ENCODE data around the gene SCARB1. TPM values are rescaled to one million over a fixed set of nuclear protein-coding genes. Genes with fewer than 3 reads are reported as not detected.
A peak's percentile ranks its signal among the peaks of the same experiment; 100 is the strongest.

Gene SCARB1
- total RNA-seq, 1 experiment from 2014 or later, result 68.3 TPM

DNA sequence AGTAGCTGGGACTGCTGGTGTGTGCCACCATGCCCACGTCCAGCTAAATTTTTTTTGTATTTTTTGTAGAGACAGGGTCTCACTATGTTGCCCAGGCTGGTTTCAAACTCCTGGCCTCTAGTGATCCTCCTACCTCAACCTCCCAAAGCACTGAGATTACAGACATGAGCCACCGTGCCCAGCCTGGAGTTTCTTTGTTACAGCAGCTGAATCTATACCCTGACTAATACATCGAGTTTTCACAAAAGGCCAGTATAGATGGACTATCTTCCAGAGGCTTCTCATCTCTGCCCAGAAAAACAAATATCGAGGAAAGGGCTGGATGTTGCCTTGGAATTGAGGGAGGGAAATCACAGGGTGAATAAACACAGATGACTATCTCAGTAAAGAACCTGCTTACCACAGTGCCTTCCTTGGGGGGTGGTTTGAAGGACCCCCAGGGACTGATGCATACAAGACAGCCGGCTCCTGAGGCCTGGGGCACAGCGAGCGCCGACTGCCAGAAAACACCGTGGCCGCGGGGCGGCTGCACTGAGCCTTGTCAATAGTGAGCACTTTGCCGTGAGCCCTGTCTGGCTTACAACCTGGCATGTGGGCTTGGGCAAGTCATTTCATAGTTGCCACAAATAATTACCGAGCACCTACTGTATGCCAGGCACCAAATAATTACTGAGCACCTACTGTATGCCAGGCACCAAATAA, 111.9 kb downstream of the SCARB1 start:
- no peaks in the 10 kb centered on the region; the same call in none of the 2 replicates for H3K27me3 Mint-ChIP-seq (ENCODE audit: low read depth)
- ATAC-seq, result no peak
- no peak overlapping the region for H3K27ac Mint-ChIP-seq
- POLR2A ChIA-PET, result no interaction called here
- peaks cover 19% of the 10 kb centered on the region for H3K9me3 Mint-ChIP-seq
- peaks cover 20% of the 10 kb centered on the region for H3K36me3 Mint-ChIP-seq
- H3K4me1 Mint-ChIP-seq, result peaks cover 24% of the 10 kb centered on the region
- CTCF ChIA-PET, result interaction anchor here (0.6 to 1.5 kb wide), 14 partner anchors 10 to 372 kb away, joined by 3 to 11 read pairs (median 3); partner anchors contain the start of gene NCOR2
- no peak for DNase-seq (ENCODE audit: low spot score)
- no peak overlapping the region for H3K4me3 Mint-ChIP-seq
- no peak for TF ChIP-seq MYBL2 (CRISPR knock-in tag; IDR thresholded peaks at IDR 0.05)

- Mint-ChIP-seq H3K36me3 (peaks cover 13% of the 10 kb centered on the region), H3K27ac (peak overlapping the region; percentile 38), H3K27me3 (ENCODE audit: low read depth) (no peaks in the 10 kb centered on the region; the same call in none of the 2 replicates), H3K9me3 (peaks cover 12% of the 10 kb centered on the region), H3K4me3 (no peak overlapping the region), H3K4me1 (peaks cover 31% of the 10 kb centered on the region)
- TF ChIP-seq, protein P1, sequence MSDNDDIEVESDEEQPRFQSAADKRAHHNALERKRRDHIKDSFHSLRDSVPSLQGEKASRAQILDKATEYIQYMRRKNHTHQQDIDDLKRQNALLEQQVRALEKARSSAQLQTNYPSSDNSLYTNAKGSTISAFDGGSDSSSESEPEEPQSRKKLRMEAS (CRISPR knock-in tag; IDR thresholded peaks at IDR 0.05), result peak; percentile 14; the same call in 1 of the 2 replicates
- TF ChIP-seq, protein P2, sequence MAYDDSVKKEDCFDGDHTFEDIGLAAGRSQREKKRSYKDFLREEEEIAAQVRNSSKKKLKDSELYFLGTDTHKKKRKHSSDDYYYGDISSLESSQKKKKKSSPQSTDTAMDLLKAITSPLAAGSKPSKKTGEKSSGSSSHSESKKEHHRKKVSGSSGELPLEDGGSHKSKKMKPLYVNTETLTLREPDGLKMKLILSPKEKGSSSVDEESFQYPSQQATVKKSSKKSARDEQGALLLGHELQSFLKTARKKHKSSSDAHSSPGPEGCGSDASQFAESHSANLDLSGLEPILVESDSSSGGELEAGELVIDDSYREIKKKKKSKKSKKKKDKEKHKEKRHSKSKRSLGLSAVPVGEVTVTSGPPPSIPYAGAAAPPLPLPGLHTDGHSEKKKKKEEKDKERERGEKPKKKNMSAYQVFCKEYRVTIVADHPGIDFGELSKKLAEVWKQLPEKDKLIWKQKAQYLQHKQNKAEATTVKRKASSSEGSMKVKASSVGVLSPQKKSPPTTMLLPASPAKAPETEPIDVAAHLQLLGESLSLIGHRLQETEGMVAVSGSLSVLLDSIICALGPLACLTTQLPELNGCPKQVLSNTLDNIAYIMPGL (CRISPR knock-in tag; IDR thresholded peaks at IDR 0.05), result 0 out of 2 replicates have a peak, but pooled peaks have one; percentile 18
- TF ChIP-seq NR2C2 (CRISPR knock-in tag; IDR thresholded peaks at IDR 0.05), result no peak
- TF ChIP-seq GRHL2 (CRISPR knock-in tag; IDR thresholded peaks at IDR 0.05; ENCODE audit: insufficient replicate concordance, severe bottlenecking), result no peak
- 0 out of 2 replicates have a peak, but pooled peaks have one; percentile 48 for TF ChIP-seq SP1 (CRISPR knock-in tag; conservative IDR thresholded peaks at IDR 0.05)
- TF ChIP-seq FOXP1 (CRISPR knock-in tag; IDR thresholded peaks at IDR 0.05; ENCODE audit: borderline replicate concordance), result no peak
- peak; percentile 87 for TF ChIP-seq ZNF121 (CRISPR knock-in tag; IDR thresholded peaks at IDR 0.05)
- ChIA-PET POLR2A (no interaction called here), CTCF (interaction anchor here (0.6 to 1.5 kb wide), 14 partner anchors 9 to 352 kb away, joined by 3 to 11 read pairs (median 3); partner anchors contain the start of gene NCOR2)
- peak; percentile 74 for ATAC-seq
- DNase-seq (ENCODE audit: low spot score), result peak; percentile 71
These were observed 112.7 kb downstream of the SCARB1 start for GRCh38 chr12:124750787-124751471.

- Mint-ChIP-seq H3K27me3 (ENCODE audit: low read depth) (no peaks in the 10 kb centered on the region; the same call in none of the 2 replicates), H3K36me3 (peaks cover 13% of the 10 kb centered on the region), H3K27ac (peak overlapping the region; percentile 83), H3K4me1 (peaks cover 30% of the 10 kb centered on the region), H3K9me3 (peaks cover 12% of the 10 kb centered on the region), H3K4me3 (no peak overlapping the region)
- ChIA-PET POLR2A (no interaction called here), CTCF (interaction anchor here (0.9 to 1.7 kb wide), 4 partner anchors 14 to 183 kb away, joined by 3 to 11 read pairs (median 4); partner anchors contain the start of gene NCOR2)
- no peak for ATAC-seq
- no peak for DNase-seq (ENCODE audit: low spot score)
- TF ChIP-seq CREM (CRISPR knock-in tag; IDR thresholded peaks at IDR 0.05) (no peak), ETV6 (CRISPR knock-in tag; IDR thresholded peaks at IDR 0.05) (no peak), GRHL2 (CRISPR knock-in tag; IDR thresholded peaks at IDR 0.05; ENCODE audit: insufficient replicate concordance, severe bottlenecking) (no peak), HMGA2 (CRISPR knock-in tag; IDR thresholded peaks at IDR 0.05) (no peak), ELF4 (CRISPR knock-in tag; IDR thresholded peaks at IDR 0.05; ENCODE audit: low read depth) (no peak), PRDM15 (CRISPR knock-in tag; IDR thresholded peaks at IDR 0.05) (no peak), USF2 (CRISPR knock-in tag; IDR thresholded peaks at IDR 0.05) (no peak)
These were observed 113.5 kb downstream of the SCARB1 start for GRCh38 chr12:124750149-124750656.

Data from WTC11 (cell line).